Peyer's patch (tissue), 4 donors: Measurements from ENCODE around the gene RBPJ. TPM values are rescaled to one million over a fixed set of nuclear protein-coding genes. Genes with fewer than 3 reads are reported as not detected.

Experiments used
- DNase-seq, 3 donors: peaks; one replicate each; pipeline ENCODE4 v3.0.0-alpha.2; 2017 to 2019
- H3K27ac ChIP-seq, 4 donors: fragments of 200-600 bp; sonication (generic); one replicate each; pipeline ENCODE4 v1.5.1; 2016 to 2019
- H3K27me3 ChIP-seq, 2 donors: fragments of 200-600 bp; sonication (generic); one replicate each; pipeline ENCODE4 v1.5.1; 2019
- H3K36me3 ChIP-seq, 3 donors: fragments of 200-600 bp; sonication (generic); one replicate each; pipeline ENCODE4 v1.5.1; 2016 to 2019
- H3K4me1 ChIP-seq, 4 donors: fragments of 200-600 bp; sonication (generic); one replicate each; pipeline ENCODE4 v1.5.1; 2016 to 2019
- H3K4me3 ChIP-seq, 4 donors: fragments of 200-600 bp; sonication (generic); 1 replicate in 3 of 4; 2 replicates in 1 of 4; pipeline ENCODE4 v1.5.1; 2016 to 2019; ENCODE audit warnings: mild to moderate bottlenecking in 1 of 4
- H3K9me3 ChIP-seq, 4 donors: fragments of 200-600 bp; sonication (generic); one replicate each; pipeline ENCODE4 v1.5.1; 2016 to 2019; ENCODE audit warnings: mild to moderate bottlenecking in 1 of 4
- CTCF ChIP-seq, 6 experiments: fragments of 450-650 bp in 4 of 6; fragments of 200-600 bp in 2 of 6; sonication (generic) in 1 of 6; IDR thresholded peaks; one replicate each; pipeline ENCODE4 v1.5.1; 2017 to 2019; ENCODE audit warnings: antibody characterized with exemption in 6 of 6, mild to moderate bottlenecking in 3 of 6, moderate library complexity in 1 of 6
- POLR2A ChIP-seq, 2 donors: fragments of 450-650 bp; IDR thresholded peaks; one replicate each; pipeline ENCODE4 v1.5.1; 2017; ENCODE audit warnings: antibody characterized with exemption in 2 of 2, mild to moderate bottlenecking in 2 of 2, moderate library complexity in 2 of 2
- total RNA-seq, 4 donors: library from RNA; depleted of rRNA; stranded (reverse); fragments of >200 nt; gene quantifications; one replicate each; pipeline ENCODE4 v1.1.0, GENCODE V29; 2016

Gene RBPJ
- total RNA-seq, 4 donors from 2014 or later: 27.6 to 105 (median 42.8) TPM

GRCh38 chr4:26362745-26363439 lies 42.1 kb downstream of the RBPJ start:
- Histone ChIP-seq H3K36me3 (no peaks in the 10 kb centered on the region), H3K9me3 (no peaks in the 10 kb centered on the region), H3K4me1 (no peaks in the 10 kb centered on the region), H3K27me3 (no peaks in the 10 kb centered on the region), H3K27ac (no peak overlapping the region), H3K4me3 (no peak overlapping the region)
- DNase-seq: no peak
- TF ChIP-seq CTCF (IDR thresholded peaks at IDR 0.05) (no peak), POLR2A (IDR thresholded peaks at IDR 0.05) (no peak)

- no peak for TF ChIP-seq POLR2A (IDR thresholded peaks at IDR 0.05)
- TF ChIP-seq CTCF (IDR thresholded peaks at IDR 0.05): no peak
- H3K4me1 ChIP-seq: no peaks in the 10 kb centered on the region
- DNase-seq: no peak
- no peaks in the 10 kb centered on the region for H3K9me3 ChIP-seq
- H3K4me3 ChIP-seq: no peak overlapping the region
- H3K36me3 ChIP-seq: no peaks in the 10 kb centered on the region
- no peaks in the 10 kb centered on the region for H3K27me3 ChIP-seq
- no peak overlapping the region for H3K27ac ChIP-seq
Observed at GRCh38 chr4:26365537-26366150, 44.8 kb downstream of the RBPJ start.

GRCh38 chr4:26367811-26368210 lies 47.0 kb downstream of the RBPJ start:
- H3K4me3 ChIP-seq: no peak overlapping the region
- TF ChIP-seq CTCF (IDR thresholded peaks at IDR 0.05) (no peak), POLR2A (IDR thresholded peaks at IDR 0.05) (no peak)
- DNase-seq: no peak
- H3K27ac ChIP-seq: no peak overlapping the region
- H3K9me3 ChIP-seq: no peaks in the 10 kb centered on the region
- no peaks in the 10 kb centered on the region for H3K36me3 ChIP-seq
- peaks cover 0 to 8% (median 2%) of the 10 kb centered on the region in 4 donors for H3K4me1 ChIP-seq
- no peaks in the 10 kb centered on the region for H3K27me3 ChIP-seq

GRCh38 chr4:26368685-26369084 lies 47.9 kb downstream of the RBPJ start:
- Histone ChIP-seq H3K36me3 (no peaks in the 10 kb centered on the region), H3K27ac (no peak overlapping the region), H3K4me3 (no peak overlapping the region), H3K27me3 (no peaks in the 10 kb centered on the region), H3K4me1 (peaks cover 0 to 12% (median 4%) of the 10 kb centered on the region in 4 donors), H3K9me3 (no peaks in the 10 kb centered on the region)
- TF ChIP-seq CTCF (IDR thresholded peaks at IDR 0.05) (no peak), POLR2A (IDR thresholded peaks at IDR 0.05) (no peak)
- no peak for DNase-seq

GRCh38 chr4:26369132-26369531 lies 48.3 kb downstream of the RBPJ start:
- Histone ChIP-seq H3K36me3 (no peaks in the 10 kb centered on the region), H3K9me3 (no peaks in the 10 kb centered on the region), H3K4me1 (peaks cover 0 to 12% (median 4%) of the 10 kb centered on the region in 4 donors), H3K4me3 (no peak overlapping the region), H3K27me3 (no peaks in the 10 kb centered on the region), H3K27ac (no peak overlapping the region)
- TF ChIP-seq CTCF (IDR thresholded peaks at IDR 0.05) (no peak), POLR2A (IDR thresholded peaks at IDR 0.05) (no peak)
- DNase-seq: no peak
